GM23338 (cell line): ENCODE data around the gene UHRF1. TPM values are rescaled to one million over a fixed set of nuclear protein-coding genes. Genes with fewer than 3 reads are reported as not detected.

ENCODE experiments used
- ATAC-seq: fragments of 200-7000 bp; cut with Tn5 transposase; 3 replicates; pipeline ENCODE4 v1.9.1; 2020
- DNase-seq: peaks from one replicate; pipeline ENCODE4 v3.0.0-alpha.2; 2015; ENCODE audit warnings: low spot score
- H2AFZ ChIP-seq: fragments of 200-600 bp; sonication (generic); 2 replicates; pipeline ENCODE4 v1.8.0; 2016; ENCODE audit warnings: antibody characterized with exemption, mild to moderate bottlenecking, moderate library complexity
- H3F3A ChIP-seq: fragments of 200-600 bp; sonication (generic); replicated peaks from 2 replicates; pipeline ENCODE4 v1.8.0; 2017; ENCODE audit warnings: antibody characterized with exemption, mixed run types, low read depth
- H3K27ac ChIP-seq: fragments of 200-600 bp; sonication (generic); 2 replicates; pipeline ENCODE4 v1.6.1; 2016; ENCODE audit warnings: low read depth
- H3K27me3 ChIP-seq: fragments of 200-600 bp; sonication (generic); 2 replicates; pipeline ENCODE4 v1.8.0; 2016; ENCODE audit warnings: mild to moderate bottlenecking, mixed run types, moderate library complexity; ENCODE audit not compliant: insufficient read depth
- H3K36me3 ChIP-seq: fragments of 200-600 bp; sonication (generic); 2 replicates; pipeline ENCODE4 v1.8.0; 2016; ENCODE audit warnings: mild to moderate bottlenecking; ENCODE audit not compliant: insufficient read depth
- H3K4me1 ChIP-seq: fragments of 200-600 bp; sonication (generic); 2 replicates; pipeline ENCODE4 v1.8.0; 2016; ENCODE audit warnings: mild to moderate bottlenecking, moderate library complexity; ENCODE audit not compliant: insufficient read depth
- H3K4me2 ChIP-seq: fragments of 200-600 bp; sonication (generic); 2 replicates; pipeline ENCODE4 v1.7.1; 2017; ENCODE audit warnings: mixed run types
- H3K4me3 ChIP-seq: fragments of 200-600 bp; sonication (generic); 2 replicates; pipeline ENCODE4 v1.6.1; 2016; ENCODE audit warnings: mixed run types
- H3K79me2 ChIP-seq: fragments of 200-600 bp; sonication (generic); replicated peaks from 2 replicates; pipeline ENCODE4 v1.8.0; 2017; ENCODE audit warnings: mild to moderate bottlenecking; ENCODE audit not compliant: insufficient read depth
- H3K9me2 ChIP-seq: fragments of 200-600 bp; sonication (generic); 2 replicates; pipeline ENCODE4 v1.8.0; 2017; ENCODE audit not compliant: insufficient read depth
- H4K20me1 ChIP-seq: fragments of 200-600 bp; sonication (generic); replicated peaks from 2 replicates; pipeline ENCODE4 v1.8.0; 2017; ENCODE audit warnings: mild to moderate bottlenecking; ENCODE audit not compliant: insufficient read depth
- H3K27ac Mint-ChIP-seq: 2 replicates; pipeline ENCODE4 v1.8.0; 2020; ENCODE audit warnings: inconsistent platforms, mild to moderate bottlenecking, moderate library complexity, mixed read lengths
- H3K27me3 Mint-ChIP-seq: 3 replicates; pipeline ENCODE4 v1.8.0; 2022; ENCODE audit warnings: low read depth, mild to moderate bottlenecking, moderate library complexity, mixed read lengths, inconsistent platforms; ENCODE audit not compliant: insufficient read depth, poor library complexity
- H3K36me3 Mint-ChIP-seq: 3 replicates; pipeline ENCODE4 v1.8.0; 2021; ENCODE audit warnings: low read depth, mild to moderate bottlenecking, inconsistent platforms, moderate library complexity, mixed read lengths
- H3K4me1 Mint-ChIP-seq: 3 replicates; pipeline ENCODE4 v1.8.0; 2020; ENCODE audit warnings: mild to moderate bottlenecking, inconsistent platforms, mixed read lengths
- H3K4me3 Mint-ChIP-seq: 3 replicates; pipeline ENCODE4 v1.8.0; 2021; ENCODE audit warnings: moderate library complexity, mild to moderate bottlenecking, inconsistent platforms, mixed read lengths
- H3K9me3 Mint-ChIP-seq: 3 replicates; pipeline ENCODE4 v1.8.0; 2020; ENCODE audit warnings: moderate library complexity, mild to moderate bottlenecking, inconsistent platforms, mixed read lengths
- CREB1 ChIP-seq: fragments of 250-450 bp; sonication (Bioruptor Pico); IDR thresholded peaks from 2 replicates; pipeline ENCODE4 v1.5.0; 2020; ENCODE audit warnings: low read depth, mild to moderate bottlenecking, moderate library complexity
- EZH2 ChIP-seq: fragments of 200-600 bp; sonication (generic); IDR thresholded peaks from one replicate; pipeline ENCODE4 v1.8.0; 2017; ENCODE audit warnings: antibody characterized with exemption, mild to moderate bottlenecking, low read depth; ENCODE audit not compliant: unreplicated experiment
- EZH2phosphoT487 ChIP-seq: fragments of 200-600 bp; sonication (generic); IDR thresholded peaks from one replicate; pipeline ENCODE4 v1.8.1; 2018; ENCODE audit warnings: antibody characterized with exemption; ENCODE audit not compliant: unreplicated experiment
- JUNB ChIP-seq: IDR thresholded peaks from one replicate; pipeline ENCODE4 v1.6.1; 2016; ENCODE audit warnings: antibody characterized with exemption; ENCODE audit not compliant: unreplicated experiment
- NANOG ChIP-seq: IDR thresholded peaks from 2 replicates; pipeline ENCODE4 v1.6.1; 2016; ENCODE audit warnings: antibody characterized with exemption, borderline replicate concordance
- POLR2AphosphoS5 ChIP-seq: IDR thresholded peaks from 2 replicates; pipeline ENCODE4 v1.6.1; 2016; ENCODE audit warnings: antibody characterized with exemption, low read depth
- STAT1 ChIP-seq: IDR thresholded peaks from one replicate; pipeline ENCODE4 v1.6.1; 2016; ENCODE audit warnings: antibody characterized with exemption; ENCODE audit not compliant: unreplicated experiment
- ZNF114 ChIP-seq: fragments of 250-450 bp; sonication (Bioruptor Pico); IDR thresholded peaks from 2 replicates; pipeline ENCODE4 v1.5.0; 2020; ENCODE audit warnings: mild to moderate bottlenecking, moderate library complexity
- ZNF331 ChIP-seq: fragments of 250-450 bp; sonication (Bioruptor Pico); IDR thresholded peaks from 2 replicates; pipeline ENCODE4 v1.5.0; 2020; ENCODE audit warnings: low read depth, mild to moderate bottlenecking, moderate library complexity
- polyA plus RNA-seq: library from polyadenylated mRNA; unstranded; fragments of >200 nt; fragmentation: Nextera tagmentation; extraction: Ambion mirVana; gene quantifications from 2 replicates; pipeline ENCODE4 v1.2.1, GENCODE V29; 2016
- total RNA-seq: library from RNA; depleted of rRNA; stranded (reverse); fragments of >200 nt; shearing (Covaris generic); gene quantifications from 2 replicates; pipeline ENCODE4 v1.2.3, GENCODE V29; 2014
- TF ChIP-seq, protein P1 (sequence below): IDR thresholded peaks from 2 replicates; pipeline ENCODE4 v1.6.1; 2016; ENCODE audit warnings: antibody characterized with exemption
- TF ChIP-seq, protein P2 (sequence below): fragments of 250-450 bp; sonication (Bioruptor Pico); IDR thresholded peaks from 2 replicates; pipeline ENCODE4 v1.5.0; 2020; ENCODE audit warnings: mild to moderate bottlenecking, moderate library complexity

UHRF1 gene
- total and polyA plus RNA-seq, 2 experiments from 2014 or later: 20.3 to 45.7 TPM

DNA sequence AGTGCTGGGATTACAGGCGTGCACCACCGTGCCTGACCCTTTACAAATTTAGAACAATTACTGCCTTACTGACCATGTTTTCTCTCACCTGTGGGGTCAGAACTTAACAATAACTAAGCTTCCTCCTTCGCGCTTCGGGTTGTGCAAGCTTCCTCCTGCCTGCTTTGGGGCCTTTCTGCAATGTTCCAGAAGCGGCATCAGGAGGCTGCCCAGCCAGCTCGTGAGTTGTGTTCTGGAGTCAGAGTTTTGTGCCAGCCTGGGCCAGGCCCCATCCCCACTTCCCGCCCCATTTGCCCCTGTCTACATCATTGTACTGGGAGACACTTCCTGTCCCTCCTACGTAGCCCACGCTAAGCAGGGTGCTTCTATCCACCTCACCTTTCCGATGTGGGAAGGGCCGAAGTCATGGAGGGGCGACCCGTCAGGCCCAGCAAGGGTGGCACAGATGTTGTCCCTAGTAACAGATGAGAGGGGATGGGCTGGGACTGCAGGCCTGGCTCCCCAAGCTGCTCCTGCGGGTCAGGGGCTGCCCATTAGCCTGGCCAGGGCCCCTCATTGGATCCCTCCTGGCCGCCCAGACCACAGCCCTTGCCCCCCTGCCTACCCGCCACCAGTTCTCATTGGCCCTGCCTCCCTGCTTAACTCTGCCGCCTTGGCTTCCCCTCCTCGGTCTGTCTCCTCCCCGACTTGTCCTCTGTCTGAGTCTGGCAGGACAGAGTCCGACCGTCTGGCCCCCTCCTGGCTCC is 13.4 kb downstream of the UHRF1 start (continued):
- TF ChIP-seq ZNF114 (no peak), JUNB (no peak), POLR2AphosphoS5 (no peak), EZH2phosphoT487 (no peak), EZH2 (no peak), CREB1 (CRISPR knock-in tag) (no peak), ZNF331 (CRISPR knock-in tag) (no peak), NANOG (no peak)
- TF ChIP-seq, protein P1, sequence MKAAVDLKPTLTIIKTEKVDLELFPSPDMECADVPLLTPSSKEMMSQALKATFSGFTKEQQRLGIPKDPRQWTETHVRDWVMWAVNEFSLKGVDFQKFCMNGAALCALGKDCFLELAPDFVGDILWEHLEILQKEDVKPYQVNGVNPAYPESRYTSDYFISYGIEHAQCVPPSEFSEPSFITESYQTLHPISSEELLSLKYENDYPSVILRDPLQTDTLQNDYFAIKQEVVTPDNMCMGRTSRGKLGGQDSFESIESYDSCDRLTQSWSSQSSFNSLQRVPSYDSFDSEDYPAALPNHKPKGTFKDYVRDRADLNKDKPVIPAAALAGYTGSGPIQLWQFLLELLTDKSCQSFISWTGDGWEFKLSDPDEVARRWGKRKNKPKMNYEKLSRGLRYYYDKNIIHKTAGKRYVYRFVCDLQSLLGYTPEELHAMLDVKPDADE: no peak

DNA sequence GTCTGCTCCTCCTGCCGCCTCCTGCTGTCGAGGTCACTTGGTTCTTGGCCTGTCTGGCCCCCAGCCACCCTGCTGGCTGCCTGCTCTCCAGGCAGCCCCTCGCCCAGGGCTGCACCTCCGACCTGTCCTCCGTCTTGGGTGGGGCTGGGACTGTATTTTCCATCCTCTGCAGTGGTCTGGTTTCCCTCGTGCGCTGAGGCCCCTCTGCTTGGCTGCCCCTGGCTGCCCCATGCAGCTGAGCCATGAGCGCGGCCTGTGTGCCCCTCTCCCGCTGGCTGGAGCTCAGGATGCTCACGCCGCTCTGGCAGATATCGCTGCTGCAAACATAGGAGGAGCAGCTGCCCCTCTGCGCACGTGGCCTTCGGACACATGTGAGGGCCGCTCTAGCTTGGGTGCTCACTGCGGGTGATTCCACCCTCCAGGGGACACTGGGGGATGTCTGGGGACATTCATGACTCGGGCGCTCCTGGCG is 14.0 kb downstream of the UHRF1 start:
- DNase-seq: no peak
- H3K4me1 Mint-ChIP-seq: peaks cover 8% of the 10 kb centered on the region
- Histone ChIP-seq H3K4me2 (no peak overlapping the region), H4K20me1 (peaks cover 8% of the 10 kb centered on the region; the same call in 1 of the 2 replicates), H2AFZ (no peak overlapping the region), H3K27me3 (no peaks in the 10 kb centered on the region), H3F3A (no peaks in the 10 kb centered on the region), H3K36me3 (no peaks in the 10 kb centered on the region; the same call in 1 of the 2 replicates), H3K79me2 (peaks cover 47% of the 10 kb centered on the region), H3K9me2 (no peaks in the 10 kb centered on the region), H3K4me1 (peaks cover 13% of the 10 kb centered on the region; the same call in 1 of the 2 replicates), H3K27ac (no peak overlapping the region), H3K4me3 (no peak overlapping the region)
- H3K9me3 Mint-ChIP-seq: no peaks in the 10 kb centered on the region
- peaks cover 16% of the 10 kb centered on the region for H3K27me3 Mint-ChIP-seq
- H3K27ac Mint-ChIP-seq: no peak overlapping the region
- H3K36me3 Mint-ChIP-seq: peaks cover 44% of the 10 kb centered on the region
- no peak overlapping the region for H3K4me3 Mint-ChIP-seq
- no peak for ATAC-seq
- no peak for TF ChIP-seq POLR2AphosphoS5
- TF ChIP-seq, protein P1: no peak
- TF ChIP-seq STAT1: no peak
- no peak for TF ChIP-seq EZH2phosphoT487
- TF ChIP-seq NANOG: no peak
- TF ChIP-seq, protein P2, sequence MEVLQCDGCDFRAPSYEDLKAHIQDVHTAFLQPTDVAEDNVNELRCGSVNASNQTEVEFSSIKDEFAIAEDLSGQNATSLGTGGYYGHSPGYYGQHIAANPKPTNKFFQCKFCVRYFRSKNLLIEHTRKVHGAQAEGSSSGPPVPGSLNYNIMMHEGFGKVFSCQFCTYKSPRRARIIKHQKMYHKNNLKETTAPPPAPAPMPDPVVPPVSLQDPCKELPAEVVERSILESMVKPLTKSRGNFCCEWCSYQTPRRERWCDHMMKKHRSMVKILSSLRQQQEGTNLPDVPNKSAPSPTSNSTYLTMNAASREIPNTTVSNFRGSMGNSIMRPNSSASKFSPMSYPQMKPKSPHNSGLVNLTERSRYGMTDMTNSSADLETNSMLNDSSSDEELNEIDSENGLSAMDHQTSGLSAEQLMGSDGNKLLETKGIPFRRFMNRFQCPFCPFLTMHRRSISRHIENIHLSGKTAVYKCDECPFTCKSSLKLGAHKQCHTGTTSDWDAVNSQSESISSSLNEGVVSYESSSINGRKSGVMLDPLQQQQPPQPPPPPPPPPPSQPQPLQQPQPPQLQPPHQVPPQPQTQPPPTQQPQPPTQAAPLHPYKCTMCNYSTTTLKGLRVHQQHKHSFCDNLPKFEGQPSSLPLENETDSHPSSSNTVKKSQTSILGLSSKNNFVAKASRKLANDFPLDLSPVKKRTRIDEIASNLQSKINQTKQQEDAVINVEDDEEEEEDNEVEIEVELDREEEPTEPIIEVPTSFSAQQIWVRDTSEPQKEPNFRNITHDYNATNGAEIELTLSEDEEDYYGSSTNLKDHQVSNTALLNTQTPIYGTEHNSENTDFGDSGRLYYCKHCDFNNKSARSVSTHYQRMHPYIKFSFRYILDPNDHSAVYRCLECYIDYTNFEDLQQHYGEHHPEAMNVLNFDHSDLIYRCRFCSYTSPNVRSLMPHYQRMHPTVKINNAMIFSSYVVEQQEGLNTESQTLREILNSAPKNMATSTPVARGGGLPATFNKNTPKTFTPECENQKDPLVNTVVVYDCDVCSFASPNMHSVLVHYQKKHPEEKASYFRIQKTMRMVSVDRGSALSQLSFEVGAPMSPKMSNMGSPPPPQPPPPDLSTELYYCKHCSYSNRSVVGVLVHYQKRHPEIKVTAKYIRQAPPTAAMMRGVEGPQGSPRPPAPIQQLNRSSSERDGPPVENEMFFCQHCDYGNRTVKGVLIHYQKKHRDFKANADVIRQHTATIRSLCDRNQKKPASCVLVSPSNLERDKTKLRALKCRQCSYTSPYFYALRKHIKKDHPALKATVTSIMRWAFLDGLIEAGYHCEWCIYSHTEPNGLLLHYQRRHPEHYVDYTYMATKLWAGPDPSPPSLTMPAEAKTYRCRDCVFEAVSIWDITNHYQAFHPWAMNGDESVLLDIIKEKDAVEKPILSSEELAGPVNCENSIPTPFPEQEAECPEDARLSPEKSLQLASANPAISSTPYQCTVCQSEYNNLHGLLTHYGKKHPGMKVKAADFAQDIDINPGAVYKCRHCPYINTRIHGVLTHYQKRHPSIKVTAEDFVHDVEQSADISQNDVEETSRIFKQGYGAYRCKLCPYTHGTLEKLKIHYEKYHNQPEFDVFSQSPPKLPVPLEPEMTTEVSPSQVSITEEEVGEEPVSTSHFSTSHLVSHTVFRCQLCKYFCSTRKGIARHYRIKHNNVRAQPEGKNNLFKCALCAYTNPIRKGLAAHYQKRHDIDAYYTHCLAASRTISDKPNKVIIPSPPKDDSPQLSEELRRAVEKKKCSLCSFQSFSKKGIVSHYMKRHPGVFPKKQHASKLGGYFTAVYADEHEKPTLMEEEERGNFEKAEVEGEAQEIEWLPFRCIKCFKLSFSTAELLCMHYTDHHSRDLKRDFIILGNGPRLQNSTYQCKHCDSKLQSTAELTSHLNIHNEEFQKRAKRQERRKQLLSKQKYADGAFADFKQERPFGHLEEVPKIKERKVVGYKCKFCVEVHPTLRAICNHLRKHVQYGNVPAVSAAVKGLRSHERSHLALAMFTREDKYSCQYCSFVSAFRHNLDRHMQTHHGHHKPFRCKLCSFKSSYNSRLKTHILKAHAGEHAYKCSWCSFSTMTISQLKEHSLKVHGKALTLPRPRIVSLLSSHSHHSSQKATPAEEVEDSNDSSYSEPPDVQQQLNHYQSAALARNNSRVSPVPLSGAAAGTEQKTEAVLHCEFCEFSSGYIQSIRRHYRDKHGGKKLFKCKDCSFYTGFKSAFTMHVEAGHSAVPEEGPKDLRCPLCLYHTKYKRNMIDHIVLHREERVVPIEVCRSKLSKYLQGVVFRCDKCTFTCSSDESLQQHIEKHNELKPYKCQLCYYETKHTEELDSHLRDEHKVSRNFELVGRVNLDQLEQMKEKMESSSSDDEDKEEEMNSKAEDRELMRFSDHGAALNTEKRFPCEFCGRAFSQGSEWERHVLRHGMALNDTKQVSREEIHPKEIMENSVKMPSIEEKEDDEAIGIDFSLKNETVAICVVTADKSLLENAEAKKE: no peak
- TF ChIP-seq CREB1 (CRISPR knock-in tag): no peak
- TF ChIP-seq EZH2: no peak
